Mammary epithelial cell (primary cell): Measurements from ENCODE around the gene FAM53B.

ENCODE experiments used
- EZH2 ChIP-seq: IDR thresholded peaks from 2 replicates; pipeline ENCODE4 v1.6.1; 2012; ENCODE audit warnings: low read length, inconsistent platforms, borderline replicate concordance
- TF ChIP-seq, protein P1 (sequence below), 2 donors: IDR thresholded peaks in 1 of 2; conservative IDR thresholded peaks in 1 of 2; 2 replicates each; pipeline ENCODE4 v1.5.1; 2011 to 2012; ENCODE audit warnings: inconsistent platforms in 2 of 2, low read length in 2 of 2, mild to moderate bottlenecking in 2 of 2, control low read depth in 1 of 2, low read depth in 1 of 2; ENCODE audit not compliant: insufficient read depth in 1 of 2; ENCODE audit errors: extremely low read depth in 1 of 2

DNA sequence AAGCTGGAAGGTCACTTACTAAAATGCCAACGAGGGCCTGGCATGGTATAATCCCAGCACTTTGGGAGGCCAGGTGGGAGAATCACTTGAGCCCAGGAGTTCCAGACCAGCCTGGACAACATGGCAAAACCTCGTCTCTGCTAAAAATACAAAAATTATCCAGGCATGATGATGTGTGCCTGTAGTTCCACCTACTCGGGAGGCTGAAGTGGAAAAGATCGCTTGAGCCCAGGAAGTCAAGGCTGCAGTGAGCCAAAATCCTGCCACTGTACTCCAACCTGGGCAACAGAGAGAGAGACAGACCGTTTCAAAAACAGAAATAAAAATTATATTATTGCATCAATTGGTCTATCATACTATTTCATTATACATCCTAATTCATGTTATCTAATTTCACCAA lies 18.1 kb upstream of the FAM53B start:
- TF ChIP-seq, protein P1, sequence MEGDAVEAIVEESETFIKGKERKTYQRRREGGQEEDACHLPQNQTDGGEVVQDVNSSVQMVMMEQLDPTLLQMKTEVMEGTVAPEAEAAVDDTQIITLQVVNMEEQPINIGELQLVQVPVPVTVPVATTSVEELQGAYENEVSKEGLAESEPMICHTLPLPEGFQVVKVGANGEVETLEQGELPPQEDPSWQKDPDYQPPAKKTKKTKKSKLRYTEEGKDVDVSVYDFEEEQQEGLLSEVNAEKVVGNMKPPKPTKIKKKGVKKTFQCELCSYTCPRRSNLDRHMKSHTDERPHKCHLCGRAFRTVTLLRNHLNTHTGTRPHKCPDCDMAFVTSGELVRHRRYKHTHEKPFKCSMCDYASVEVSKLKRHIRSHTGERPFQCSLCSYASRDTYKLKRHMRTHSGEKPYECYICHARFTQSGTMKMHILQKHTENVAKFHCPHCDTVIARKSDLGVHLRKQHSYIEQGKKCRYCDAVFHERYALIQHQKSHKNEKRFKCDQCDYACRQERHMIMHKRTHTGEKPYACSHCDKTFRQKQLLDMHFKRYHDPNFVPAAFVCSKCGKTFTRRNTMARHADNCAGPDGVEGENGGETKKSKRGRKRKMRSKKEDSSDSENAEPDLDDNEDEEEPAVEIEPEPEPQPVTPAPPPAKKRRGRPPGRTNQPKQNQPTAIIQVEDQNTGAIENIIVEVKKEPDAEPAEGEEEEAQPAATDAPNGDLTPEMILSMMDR (conservative IDR thresholded peaks at IDR 0.05 in 1 of 2, IDR thresholded peaks at IDR 0.05 in 1 of 2; ENCODE audit: extremely low read depth in 1 of 2, insufficient read depth in 1 of 2, low read depth in 1 of 2, low read length in 2 of 2): no peak
- no peak for TF ChIP-seq EZH2
